Heart left ventricle (tissue), 16 donors: ENCODE data around the gene EVA1C. TPM values are rescaled to one million over a fixed set of nuclear protein-coding genes. Genes with fewer than 3 reads are reported as not detected.

Experiments
- ATAC-seq, 4 donors: fragments of 200-7000 bp; cut with Tn5 transposase; one replicate each; pipeline ENCODE4 v1.9.1; 2020 to 2022; ENCODE audit warnings: moderate library complexity in 4 of 4, mild to moderate bottlenecking in 3 of 4, moderate number of reproducible peaks in 1 of 4
- DNase-seq, 5 donors: peaks; one replicate each; pipeline ENCODE4 v3.0.0-alpha.2; 2020
- H3K27ac ChIP-seq, 12 donors: fragments of 200-600 bp; sonication (generic) in 4 of 12; one replicate each; pipeline versions ENCODE4 v1.5.0 to v1.8.0; 2016 to 2022; ENCODE audit warnings: mild to moderate bottlenecking in 2 of 12
- H3K27me3 ChIP-seq, 9 donors: fragments of 200-600 bp; sonication (generic) in 2 of 9; one replicate each; pipeline versions ENCODE4 v1.5.1 to v1.8.0; 2016 to 2022; ENCODE audit warnings: mild to moderate bottlenecking in 3 of 9
- H3K36me3 ChIP-seq, 9 donors: fragments of 200-600 bp; sonication (generic) in 2 of 9; one replicate each; pipeline versions ENCODE4 v1.5.0 to v1.8.0; 2018 to 2022; ENCODE audit warnings: mild to moderate bottlenecking in 2 of 9
- H3K4me1 ChIP-seq, 12 donors: fragments of 200-600 bp; sonication (generic) in 4 of 12; one replicate each; pipeline versions ENCODE4 v1.5.0 to v1.8.0; 2016 to 2022; ENCODE audit warnings: mild to moderate bottlenecking in 3 of 12
- H3K4me3 ChIP-seq, 12 donors: fragments of 200-600 bp; sonication (generic) in 4 of 12; one replicate each; pipeline versions ENCODE4 v1.5.0 to v1.8.0; 2017 to 2022; ENCODE audit warnings: mild to moderate bottlenecking in 9 of 12, moderate library complexity in 4 of 12
- H3K9me3 ChIP-seq, 12 donors: fragments of 200-600 bp; sonication (generic) in 4 of 12; one replicate each; pipeline versions ENCODE4 v1.5.0 to v1.8.0; 2016 to 2022; ENCODE audit warnings: mild to moderate bottlenecking in 1 of 12
- POLR2A ChIP-seq, 2 donors: fragments of 450-650 bp; IDR thresholded peaks; one replicate each; pipeline ENCODE4 v1.6.1; 2017; ENCODE audit warnings: antibody characterized with exemption in 2 of 2, mild to moderate bottlenecking in 2 of 2, moderate library complexity in 2 of 2
- whole genome bisulfite sequencing, 4 donors: extraction: QIAGEN DNeasy Blood & Tissue Kit in 2 of 4; methylation state at CpG; one replicate each; pipeline versions ENCODE4 v1.1.5 to v1.1.7; 2013 to 2018; 5-methylcytosine and 5-hydroxymethylcytosine counted together
- intact Hi-C, 10 donors: fragments of 100-400 bp; cut with DNase I; formaldehyde crosslinking; loops; one replicate each; pipeline versions ENCODE4 v1.11.1 to v1.14.2; 2022
- polyA plus RNA-seq, 2 donors: library from polyadenylated mRNA; stranded (reverse); fragments of 200-250 nt; gene quantifications; one replicate each; pipeline ENCODE4 v1.2.3, GENCODE V29; 2013
- total RNA-seq, 9 donors: library from RNA; depleted of rRNA in 2 of 9; stranded (reverse); fragments of >200 nt in 2 of 9; fragmentation: NEBNext Ultra II Directional in 3 of 9; extraction: Animal tissue kit (Norgen Biotek cat#: 25700) in 3 of 9; gene quantifications; one replicate each; pipeline versions ENCODE4 v1.1.0 to v1.2.4, GENCODE V29; 2016 to 2023
- TF ChIP-seq, protein P1 (sequence below), 12 donors: fragments of 200-600 bp; sonication (generic) in 4 of 12; IDR thresholded peaks; one replicate each; pipeline versions ENCODE4 v1.5.0 to v1.8.0; 2018 to 2022; ENCODE audit warnings: antibody characterized with exemption in 12 of 12, mild to moderate bottlenecking in 5 of 12
- donor health status: ischemic (EF 13 %, LVEDD 7.1; RV severe dilation, severe dysfunction).
- donor health status: healthy with polysubstance abuse.
- donor health status: DM: no; HTN: yes; CAD: no.
- donor health status: DM: no; HTN: no; CAD: no.
- donor health status: ischemic (EF 25% LVEDD 6.9; RV normal size, moderate dysfunction).
- donor health status: ischemic (EF 25% LVEDD 5.7; RV mildly dilated, moderate dysfunction).
- donor health status: healthy.
- donor health status: DM: yes; HTN: yes; CAD: no.
- donor health status: ischemic (EF 35%, LVEDD 5.7; RV mildly dilated, moderate dysfunction).
- donor health status: nonischemic (EF 11% LVEDD 7.7; RV severe dilation, severe dysfunction).
- donor health status: DM: yes; HTN: yes; CAD: no.
- donor health status: PGD.
- donor health status: ischemic (EF 29% LVEDD 5.4; RV normal size, mild dysfunction).
- donor health status: nonischemic (EF 23%, LVEDD 6.1; RV moderate dilation, normal function).

EVA1C gene
- total and polyA plus RNA-seq, 11 donors: 10.1 to 44.4 (median 19.7) TPM

DNA sequence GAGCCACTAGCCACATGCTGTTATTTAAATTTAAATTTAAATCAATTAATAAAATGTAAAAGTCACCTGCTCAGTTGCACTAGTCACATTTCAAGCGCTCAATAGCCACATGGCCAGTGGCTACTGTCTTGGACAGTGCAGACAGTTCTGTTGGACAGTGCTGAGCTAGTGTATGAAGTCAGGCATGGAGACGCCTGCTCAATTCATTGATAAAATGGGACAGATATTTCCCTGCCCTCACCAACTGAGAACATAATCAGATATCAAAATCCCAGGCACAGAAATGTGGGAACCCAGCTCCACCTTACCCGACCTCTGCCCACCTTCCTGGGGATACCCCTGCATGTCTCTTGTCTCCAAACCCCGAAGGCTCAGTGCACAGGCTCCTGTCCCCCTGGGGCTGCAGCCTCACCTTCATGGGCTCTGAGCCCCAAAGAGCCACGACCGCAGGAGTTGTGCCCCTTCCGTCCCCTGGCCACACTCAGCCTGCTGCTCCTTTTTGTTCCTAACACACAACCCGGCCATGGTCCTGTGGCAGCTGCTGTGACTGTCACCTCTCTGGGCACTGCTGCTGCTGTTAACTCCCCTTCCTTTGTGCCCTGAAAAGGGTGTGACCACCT is 109.3 kb downstream of the EVA1C start:
- peak overlapping the region; percentile 34 to 95 (median 84) for H3K27ac ChIP-seq
- no peak overlapping the region for H3K4me3 ChIP-seq
- peaks cover 0 to 6% (median 0%) of the 10 kb centered on the region in 12 donors for H3K9me3 ChIP-seq
- DNase-seq (no peak), ATAC-seq (peak in 1 of 4 donors; percentile 0)
- peaks cover 18 to 67% (median 53%) of the 10 kb centered on the region in 12 donors for H3K4me1 ChIP-seq
- intact Hi-C loops: loop anchor here in 8 of 10 donors (2.0 to 5.0 kb wide), 5 partner anchors 35 to 110 kb away; partner anchors contain the start of gene EVA1C (in 7 of the 8)
- no peaks in the 10 kb centered on the region for H3K27me3 ChIP-seq
- H3K36me3 ChIP-seq: no peaks in the 10 kb centered on the region
- 52 to 70% (median 59%) methylated on average over 8 of the region's 8 CpGs for WGBS, 4 donors
- no peak for TF ChIP-seq POLR2A (IDR thresholded peaks at IDR 0.05)
- TF ChIP-seq, protein P1, sequence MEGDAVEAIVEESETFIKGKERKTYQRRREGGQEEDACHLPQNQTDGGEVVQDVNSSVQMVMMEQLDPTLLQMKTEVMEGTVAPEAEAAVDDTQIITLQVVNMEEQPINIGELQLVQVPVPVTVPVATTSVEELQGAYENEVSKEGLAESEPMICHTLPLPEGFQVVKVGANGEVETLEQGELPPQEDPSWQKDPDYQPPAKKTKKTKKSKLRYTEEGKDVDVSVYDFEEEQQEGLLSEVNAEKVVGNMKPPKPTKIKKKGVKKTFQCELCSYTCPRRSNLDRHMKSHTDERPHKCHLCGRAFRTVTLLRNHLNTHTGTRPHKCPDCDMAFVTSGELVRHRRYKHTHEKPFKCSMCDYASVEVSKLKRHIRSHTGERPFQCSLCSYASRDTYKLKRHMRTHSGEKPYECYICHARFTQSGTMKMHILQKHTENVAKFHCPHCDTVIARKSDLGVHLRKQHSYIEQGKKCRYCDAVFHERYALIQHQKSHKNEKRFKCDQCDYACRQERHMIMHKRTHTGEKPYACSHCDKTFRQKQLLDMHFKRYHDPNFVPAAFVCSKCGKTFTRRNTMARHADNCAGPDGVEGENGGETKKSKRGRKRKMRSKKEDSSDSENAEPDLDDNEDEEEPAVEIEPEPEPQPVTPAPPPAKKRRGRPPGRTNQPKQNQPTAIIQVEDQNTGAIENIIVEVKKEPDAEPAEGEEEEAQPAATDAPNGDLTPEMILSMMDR (IDR thresholded peaks at IDR 0.05): no peak

DNA sequence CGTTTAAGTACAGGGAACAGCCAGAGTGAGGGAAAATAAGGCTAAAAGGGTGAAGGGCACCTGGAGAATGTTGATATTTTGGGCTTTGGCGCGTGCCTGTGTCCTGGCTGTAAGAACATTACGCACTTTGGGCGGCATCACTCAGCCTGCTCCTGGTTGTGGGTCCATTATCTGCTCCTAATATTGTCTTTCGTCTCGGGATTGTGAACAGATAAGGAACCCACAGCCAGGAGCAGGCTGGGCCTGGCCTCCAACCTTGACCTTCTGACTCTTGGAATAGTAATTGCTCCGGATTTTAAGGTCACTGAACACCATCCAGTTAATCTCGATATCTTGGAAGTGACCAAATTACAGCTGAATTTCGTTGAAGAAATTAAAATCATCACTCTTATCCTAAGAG is 111.0 kb downstream of the EVA1C start:
- peak overlapping the region; percentile 10 to 95 (median 80) for H3K27ac ChIP-seq
- TF ChIP-seq, protein P1 (IDR thresholded peaks at IDR 0.05): no peak
- no peak for TF ChIP-seq POLR2A (IDR thresholded peaks at IDR 0.05)
- H3K4me1 ChIP-seq: peaks cover 18 to 64% (median 52%) of the 10 kb centered on the region in 12 donors
- H3K4me3 ChIP-seq: no peak overlapping the region
- WGBS, 4 donors: 61 to 81% (median 67%) methylated on average over 10 of the region's 10 CpGs
- H3K36me3 ChIP-seq: no peaks in the 10 kb centered on the region
- peaks cover 0 to 6% (median 0%) of the 10 kb centered on the region in 12 donors for H3K9me3 ChIP-seq
- no peak for DNase-seq
- no peaks in the 10 kb centered on the region for H3K27me3 ChIP-seq
- intact Hi-C loops: loop anchor here in 7 of 10 donors (2.0 to 5.0 kb wide), 5 partner anchors 34 to 111 kb away; partner anchors contain the start of gene EVA1C (in 6 of the 7)
- ATAC-seq: no peak

DNA sequence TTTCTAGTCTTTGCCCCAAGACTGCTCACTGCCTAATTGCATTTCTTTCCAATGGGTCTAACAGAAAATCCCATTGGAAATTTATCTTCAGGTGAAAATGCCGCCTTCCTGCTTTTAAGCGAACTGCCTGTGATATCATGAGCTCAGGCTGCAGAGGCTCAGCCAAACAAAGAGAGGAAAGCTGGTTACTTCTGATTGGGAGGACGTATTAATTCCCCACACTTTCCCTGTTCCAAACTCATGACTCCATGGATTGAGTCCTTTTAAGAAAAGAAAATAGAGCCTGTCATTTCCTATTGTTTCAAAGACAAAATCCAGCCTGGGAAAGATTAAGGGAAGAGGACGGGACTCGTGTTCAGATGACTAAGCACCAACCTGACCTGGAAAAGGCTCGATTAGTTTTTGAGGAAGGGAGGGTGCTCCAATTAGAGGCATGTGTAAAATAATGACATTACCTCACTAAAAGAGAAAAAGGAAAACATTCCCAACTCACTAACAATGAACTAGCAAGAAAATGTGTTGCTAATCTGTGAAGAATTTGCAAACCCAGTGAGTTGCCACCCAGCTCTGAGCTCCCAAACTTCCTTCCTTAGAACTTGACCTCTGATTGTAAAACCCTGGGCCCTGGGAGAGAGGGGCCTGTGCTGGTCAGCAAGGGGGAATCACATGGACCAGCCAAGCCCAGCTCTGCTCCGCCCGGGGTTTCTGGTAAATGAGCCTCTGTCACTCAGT is 111.6 kb downstream of the EVA1C start:
- peak; percentile 43 to 71 (median 57) for ATAC-seq
- Histone ChIP-seq H3K4me3 (no peak overlapping the region), H3K27ac (peak overlapping the region; percentile 30 to 95 (median 82)), H3K36me3 (no peaks in the 10 kb centered on the region), H3K4me1 (peaks cover 18 to 61% (median 52%) of the 10 kb centered on the region in 12 donors), H3K27me3 (no peaks in the 10 kb centered on the region), H3K9me3 (peaks cover 0 to under 1% (median 0%) of the 10 kb centered on the region in 12 donors)
- intact Hi-C loops: loop anchor here in 7 of 10 donors (2.0 to 5.0 kb wide), 5 partner anchors 33 to 112 kb away; partner anchors contain the start of gene EVA1C (in 6 of the 7)
- WGBS, 4 donors: 54 to 63% (median 60%) methylated on average over 8 of the region's 8 CpGs
- no peak for TF ChIP-seq POLR2A (IDR thresholded peaks at IDR 0.05)
- TF ChIP-seq, protein P1 (IDR thresholded peaks at IDR 0.05): no peak
- DNase-seq: peak in 3 of 5 donors; percentile 61 to 70 (median 62)

DNA sequence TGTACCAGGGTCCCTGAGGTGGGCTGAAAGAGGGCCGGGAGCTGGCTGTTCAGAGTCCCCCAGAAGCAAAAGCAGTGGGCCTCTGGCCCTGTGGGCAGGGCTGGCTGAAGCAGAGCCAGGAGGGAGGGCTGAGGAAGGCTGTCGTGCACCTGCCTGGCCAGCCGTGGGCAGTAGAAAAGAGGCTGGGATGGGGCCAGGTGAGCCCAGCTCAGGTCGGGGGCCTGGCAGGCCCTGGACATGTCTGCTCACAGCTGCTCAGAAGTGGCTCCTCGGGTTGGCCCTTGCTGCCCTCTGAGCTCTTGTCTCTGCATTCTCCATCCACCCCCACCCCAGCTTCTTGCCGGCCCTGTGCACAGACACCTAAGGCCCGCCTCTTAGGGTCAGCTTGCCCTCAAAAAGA is 112.8 kb downstream of the EVA1C start:
- TF ChIP-seq POLR2A (IDR thresholded peaks at IDR 0.05): no peak
- TF ChIP-seq, protein P1 (IDR thresholded peaks at IDR 0.05): no peak
- Histone ChIP-seq H3K4me3 (no peak overlapping the region), H3K9me3 (no peaks in the 10 kb centered on the region), H3K27me3 (no peaks in the 10 kb centered on the region), H3K27ac (peak overlapping the region; percentile 30 to 95 (median 82)), H3K36me3 (no peaks in the 10 kb centered on the region), H3K4me1 (peaks cover 18 to 53% (median 44%) of the 10 kb centered on the region in 12 donors)
- intact Hi-C loops: loop anchor here in 2 of 10 donors (5.0 kb wide), 1 partner anchor 37 kb away; no protein-coding TSS in a partner anchor
- no peak for ATAC-seq
- 79 to 89% (median 80%) methylated on average over 5 to 7 of the region's 7 CpGs for WGBS, 4 donors
- no peak for DNase-seq
